HEK293 (cell line): Measurements from ENCODE around the gene MACF1.
A peak's percentile ranks its signal among the peaks of the same experiment; 100 is the strongest.

ENCODE experiments used
- CTCF ChIA-PET: fragments of 350-600 bp; formaldehyde crosslinking; extraction: SDS; loops from one replicate; lab custom pipeline; 2021; ENCODE audit warnings: antibody characterized with exemption; lab: Yijun Ruan, JAX
- POLR2A ChIA-PET: fragments of 300-600 bp; formaldehyde crosslinking; extraction: SDS; loops from one replicate; lab custom pipeline; 2020; ENCODE audit warnings: antibody characterized with exemption, inconsistent platforms; lab: Yijun Ruan, JAX
- H3K27ac ChIP-seq: fragments of 200-500 bp; sonication (Bioruptor generic); 2 replicates; pipeline ENCODE4 v1.5.1; 2014; ENCODE audit warnings: low read depth, low read length, control low read depth, inconsistent platforms; ENCODE audit errors: extremely low read depth
- H3K36me3 ChIP-seq, 2 experiments: fragments of 200-500 bp in 1 of 2; sonication (Bioruptor generic) in 1 of 2; 1 replicate in 1 of 2; 2 replicates in 1 of 2; pipeline ENCODE4 v1.5.1; 2014 to 2017; ENCODE audit warnings: inconsistent platforms in 2 of 2, low read length in 2 of 2; ENCODE audit not compliant: control insufficient read depth in 2 of 2, insufficient read depth in 1 of 2
- H3K4me1 ChIP-seq: fragments of 200-500 bp; sonication (Bioruptor generic); 2 replicates; pipeline ENCODE4 v1.5.1; 2014; ENCODE audit warnings: mild to moderate bottlenecking, low read length, inconsistent platforms; ENCODE audit not compliant: control insufficient read depth, insufficient read depth
- H3K4me3 ChIP-seq: 2 replicates; pipeline ENCODE4 v1.5.1; 2011; ENCODE audit warnings: low read depth, mild to moderate bottlenecking, control low read depth, low read length, moderate library complexity
- H3K9me3 ChIP-seq: fragments of 200-500 bp; sonication (Bioruptor generic); 2 replicates; pipeline ENCODE4 v1.5.1; 2014; ENCODE audit warnings: low read depth, low read length, inconsistent platforms; ENCODE audit not compliant: control insufficient read depth, insufficient read depth
- CTCF ChIP-seq: fragments of 450-650 bp; formaldehyde crosslinking; IDR thresholded peaks from 2 replicates; pipeline ENCODE4 v1.5.1; 2016; ENCODE audit warnings: missing biosample characterization, missing genetic modification characterization
- FEZF1 ChIP-seq: fragments of 450-650 bp; formaldehyde crosslinking; IDR thresholded peaks from 2 replicates; pipeline ENCODE4 v1.5.1; 2016; ENCODE audit warnings: missing biosample characterization, missing genetic modification characterization
- IKZF3 ChIP-seq: fragments of 450-650 bp; IDR thresholded peaks from 2 replicates; pipeline ENCODE4 v1.5.0; 2018; ENCODE audit warnings: missing biosample characterization, mild to moderate bottlenecking, missing genetic modification characterization, moderate library complexity
- REPIN1 ChIP-seq: fragments of 450-650 bp; formaldehyde crosslinking; IDR thresholded peaks from 2 replicates; pipeline ENCODE4 v1.5.1; 2017; ENCODE audit warnings: missing biosample characterization, missing genetic modification characterization, low read depth
- SCRT1 ChIP-seq: fragments of 450-650 bp; formaldehyde crosslinking; IDR thresholded peaks from 2 replicates; pipeline ENCODE4 v1.5.1; 2016; ENCODE audit warnings: missing biosample characterization, missing genetic modification characterization, borderline replicate concordance
- SCRT2 ChIP-seq: fragments of 450-650 bp; formaldehyde crosslinking; IDR thresholded peaks from 2 replicates; pipeline ENCODE4 v1.5.1; 2016; ENCODE audit warnings: missing biosample characterization, missing genetic modification characterization
- SP2 ChIP-seq: fragments of 450-650 bp; formaldehyde crosslinking; IDR thresholded peaks from 2 replicates; pipeline ENCODE4 v1.5.1; 2016; ENCODE audit warnings: missing biosample characterization, missing genetic modification characterization
- ZBTB17 ChIP-seq: fragments of 450-650 bp; formaldehyde crosslinking; IDR thresholded peaks from 2 replicates; pipeline ENCODE4 v1.5.1; 2016; ENCODE audit warnings: missing biosample characterization, missing genetic modification characterization
- ZBTB20 ChIP-seq: fragments of 450-650 bp; formaldehyde crosslinking; IDR thresholded peaks from 2 replicates; pipeline ENCODE4 v1.5.1; 2016; ENCODE audit warnings: missing biosample characterization, missing genetic modification characterization
- ZBTB21 ChIP-seq: fragments of 450-650 bp; formaldehyde crosslinking; IDR thresholded peaks from 2 replicates; pipeline ENCODE4 v1.5.1; 2017; ENCODE audit warnings: missing biosample characterization, missing genetic modification characterization
- ZEB2 ChIP-seq: fragments of 450-650 bp; formaldehyde crosslinking; IDR thresholded peaks from 2 replicates; pipeline ENCODE4 v1.5.1; 2016; ENCODE audit warnings: missing biosample characterization, missing genetic modification characterization
- ZFP37 ChIP-seq: fragments of 450-650 bp; formaldehyde crosslinking; IDR thresholded peaks from 2 replicates; pipeline ENCODE4 v1.5.1; 2016; ENCODE audit warnings: missing biosample characterization, missing genetic modification characterization
- ZNF2 ChIP-seq: fragments of 450-650 bp; formaldehyde crosslinking; IDR thresholded peaks from 2 replicates; pipeline ENCODE4 v1.5.1; 2016; ENCODE audit warnings: missing biosample characterization, missing genetic modification characterization
- ZNF223 ChIP-seq: fragments of 450-650 bp; formaldehyde crosslinking; IDR thresholded peaks from 2 replicates; pipeline ENCODE4 v1.5.1; 2016; ENCODE audit warnings: missing biosample characterization, missing genetic modification characterization
- ZNF23 ChIP-seq: fragments of 450-650 bp; formaldehyde crosslinking; IDR thresholded peaks from 2 replicates; pipeline ENCODE4 v1.5.1; 2016; ENCODE audit warnings: missing biosample characterization, missing genetic modification characterization, borderline replicate concordance
- ZNF362 ChIP-seq: fragments of 450-650 bp; formaldehyde crosslinking; IDR thresholded peaks from 2 replicates; pipeline ENCODE4 v1.5.1; 2016; ENCODE audit warnings: missing biosample characterization, missing genetic modification characterization
- ZNF555 ChIP-seq: fragments of 450-650 bp; formaldehyde crosslinking; conservative IDR thresholded peaks from 2 replicates; pipeline ENCODE4 v1.5.1; 2017; ENCODE audit warnings: missing biosample characterization, mild to moderate bottlenecking, missing genetic modification characterization, inconsistent platforms
- ZNF629 ChIP-seq: fragments of 450-650 bp; formaldehyde crosslinking; IDR thresholded peaks from 2 replicates; pipeline ENCODE4 v1.5.1; 2017; ENCODE audit warnings: missing biosample characterization, missing genetic modification characterization
- ZNF654 ChIP-seq: fragments of 450-650 bp; formaldehyde crosslinking; IDR thresholded peaks from 2 replicates; pipeline ENCODE4 v1.5.1; 2016; ENCODE audit warnings: low read depth, missing biosample characterization, missing genetic modification characterization
- ZNF660 ChIP-seq: fragments of 450-650 bp; IDR thresholded peaks from 2 replicates; pipeline ENCODE4 v1.5.1; 2018; ENCODE audit warnings: missing biosample characterization, mild to moderate bottlenecking, missing genetic modification characterization
- ZNF692 ChIP-seq: fragments of 450-650 bp; formaldehyde crosslinking; IDR thresholded peaks from 2 replicates; pipeline ENCODE4 v1.5.1; 2016; ENCODE audit warnings: missing biosample characterization, missing genetic modification characterization
- ZSCAN30 ChIP-seq: fragments of 450-650 bp; IDR thresholded peaks from 2 replicates; pipeline ENCODE4 v1.5.1; 2018; ENCODE audit warnings: missing biosample characterization, mild to moderate bottlenecking, missing genetic modification characterization, moderate library complexity

The MACF1 gene

GRCh38 chr1:39258146-39258924, 53.8 kb downstream of the MACF1 start:
- H3K36me3 ChIP-seq: peaks cover 0 to 39% of the 10 kb centered on the region in 2 experiments; a peak in 2 of 3 replicates
- H3K9me3 ChIP-seq: no peaks in the 10 kb centered on the region
- ChIA-PET POLR2A (interaction anchor here (0.6 to 1.7 kb wide), 3 partner anchors 67 to 75 kb away, joined by 4 to 10 read pairs (median 4); no protein-coding TSS in a partner anchor), CTCF (interaction anchor here (0.5 to 11.8 kb wide), 48 partner anchors 9 to 530 kb away, joined by 3 to 184 read pairs (median 5); partner anchors contain the start of gene MACF1)
- peaks cover 11% of the 10 kb centered on the region; the same call in 1 of the 2 replicates for H3K4me1 ChIP-seq
- TF ChIP-seq ZFP37 (tag by site-specific recombination) (peak; percentile 63; the same call in 1 of the 2 replicates), ZSCAN30 (tag by site-specific recombination) (peak; percentile 61; the same call in 1 of the 2 replicates), REPIN1 (no peak), ZNF629 (tag by site-specific recombination) (0 out of 2 replicates have a peak, but pooled peaks have one; percentile 19), CTCF (tag by site-specific recombination) (peak; percentile 84), ZNF23 (no peak), ZNF660 (tag by site-specific recombination) (peak; percentile 81), SCRT1 (0 out of 2 replicates have a peak, but pooled peaks have one; percentile 52), SCRT2 (peak; percentile 85), ZBTB21 (tag by site-specific recombination) (no peak), ZNF2 (0 out of 2 replicates have a peak, but pooled peaks have one; percentile 14), IKZF3 (peak; percentile 43; the same call in 1 of the 2 replicates), ZBTB17 (peak; percentile 44; the same call in 1 of the 2 replicates), ZNF692 (tag by site-specific recombination) (no peak), ZEB2 (tag by site-specific recombination) (0 out of 2 replicates have a peak, but pooled peaks have one; percentile 22), ZNF654 (tag by site-specific recombination) (peak; percentile 79)
- no peak overlapping the region for H3K4me3 ChIP-seq
- no peak overlapping the region for H3K27ac ChIP-seq

- ChIA-PET POLR2A (interaction anchor here (0.6 to 1.7 kb wide), 3 partner anchors 67 to 75 kb away, joined by 4 to 10 read pairs (median 4); no protein-coding TSS in a partner anchor), CTCF (interaction anchor here (0.5 to 11.8 kb wide), 46 partner anchors 9 to 324 kb away, joined by 3 to 184 read pairs (median 6); partner anchors contain the start of gene MACF1)
- TF ChIP-seq ZBTB20 (tag by site-specific recombination) (no peak), ZNF223 (tag by site-specific recombination) (no peak), ZNF362 (no peak), ZNF555 (tag by site-specific recombination) (no peak), FEZF1 (tag by site-specific recombination) (no peak), SP2 (tag by site-specific recombination) (no peak)
- no peaks in the 10 kb centered on the region for H3K9me3 ChIP-seq
- no peak overlapping the region for H3K4me3 ChIP-seq
- H3K36me3 ChIP-seq: peaks cover 0 to 37% of the 10 kb centered on the region in 2 experiments; a peak in 2 of 3 replicates
- no peak overlapping the region for H3K27ac ChIP-seq
- peaks cover 11% of the 10 kb centered on the region; the same call in 1 of the 2 replicates for H3K4me1 ChIP-seq
Measured at GRCh38 chr1:39258925-39259244, 54.4 kb downstream of the MACF1 start.
